ENCODE data around the gene PCCA. TPM values are rescaled to one million over a fixed set of nuclear protein-coding genes. Genes with fewer than 3 reads are reported as not detected.

The PCCA gene
- total and polyA plus RNA-seq, 2 donors (not counting 1 experiment from before 2014, with no cell fraction given) = 4.8 to 17.4 TPM

- Histone ChIP-seq H3K4me3 (ENCODE audit: control extremely low read depth in 1 of 5, extremely low read depth in 1 of 5, insufficient read depth in 1 of 5, low read depth in 2 of 5, low read length in 4 of 5) (no peak overlapping the region), H3K27ac (ENCODE audit: low read length in 2 of 2) (no peak overlapping the region), H3K4me1 (ENCODE audit: control insufficient read depth in 2 of 2, insufficient read depth in 2 of 2, low read length in 2 of 2) (peaks cover 0 to 5% of the 10 kb centered on the region in 2 donors), H3K9ac (ENCODE audit: low read length) (no peak overlapping the region), H2AFZ (ENCODE audit: insufficient read depth, low read depth, low read length, poor library complexity, severe bottlenecking) (no peak overlapping the region), H3K27me3 (replicated peaks in 1 of 4; ENCODE audit: control extremely low read depth in 1 of 4, control insufficient read depth in 3 of 4, insufficient read depth in 4 of 4, low read length in 3 of 4) (no peaks in the 10 kb centered on the region), H3K4me2 (replicated peaks; ENCODE audit: low read depth, low read length, poor library complexity, severe bottlenecking) (no peak overlapping the region), H3K9me3 (ENCODE audit: control extremely low read depth in 1 of 3, control insufficient read depth in 2 of 3, insufficient read depth in 1 of 3, low read length in 2 of 3) (peaks cover 0 to 3% (median 2%) of the 10 kb centered on the region in 3 donors), H4K20me1 (ENCODE audit: control insufficient read depth, insufficient read depth, low read length, poor library complexity, severe bottlenecking) (no peaks in the 10 kb centered on the region), H3K79me2 (ENCODE audit: control insufficient read depth, insufficient read depth, low read length) (no peaks in the 10 kb centered on the region), H3K36me3 (replicated peaks in 1 of 2; ENCODE audit: control extremely low read depth in 1 of 2, control insufficient read depth in 1 of 2, extremely low read depth in 1 of 2, insufficient read depth in 2 of 2, low read length in 1 of 2) (no peaks in the 10 kb centered on the region)
- ChIA-PET POLR2A (no interaction called here), CTCF (interaction anchor here (1.2 kb wide), 1 partner anchor 22 kb away, joined by 3 read pairs; no protein-coding TSS in a partner anchor)
- TF ChIP-seq EZH2 (IDR thresholded peaks at IDR 0.05; ENCODE audit: borderline replicate concordance, insufficient read depth, low read depth, low read length, poor library complexity, severe bottlenecking) (no peak), CTCF (IDR thresholded peaks at IDR 0.05) (no peak)
- intact Hi-C loops (cut with micrococcal nuclease) = no loop called here
- Mint-ChIP-seq H3K4me1 (peaks cover 19% of the 10 kb centered on the region), H3K9me3 (ENCODE audit: insufficient read depth) (peaks cover 7% of the 10 kb centered on the region), H3K27ac (no peak overlapping the region), H3K4me3 (no peak overlapping the region), H3K27me3 (no peaks in the 10 kb centered on the region)
- 100% methylated on average over 1 of the region's 4 CpGs for WGBS (ENCODE audit: insufficient coverage)
- DNase-seq (no peak), ATAC-seq (ENCODE audit: low read depth) (no peak)
These were observed 122.3 kb downstream of the PCCA start for GRCh38 chr13:100211016-100211710.

GRCh38 chr13:100212904-100213553 lies 124.1 kb downstream of the PCCA start:
- H3K27ac ChIP-seq (ENCODE audit: low read length in 2 of 2) = no peak overlapping the region
- H3K27me3 Mint-ChIP-seq = no peaks in the 10 kb centered on the region
- H3K79me2 ChIP-seq (ENCODE audit: control insufficient read depth, insufficient read depth, low read length) = no peaks in the 10 kb centered on the region
- H3K36me3 ChIP-seq (replicated peaks in 1 of 2; ENCODE audit: control extremely low read depth in 1 of 2, control insufficient read depth in 1 of 2, extremely low read depth in 1 of 2, insufficient read depth in 2 of 2, low read length in 1 of 2) = no peaks in the 10 kb centered on the region
- peaks cover 0 to 5% of the 10 kb centered on the region in 2 donors for H3K4me1 ChIP-seq (ENCODE audit: control insufficient read depth in 2 of 2, insufficient read depth in 2 of 2, low read length in 2 of 2)
- peaks cover 7% of the 10 kb centered on the region for H3K9me3 Mint-ChIP-seq (ENCODE audit: insufficient read depth)
- no peak overlapping the region for H3K27ac Mint-ChIP-seq
- no peaks in the 10 kb centered on the region for H4K20me1 ChIP-seq (ENCODE audit: control insufficient read depth, insufficient read depth, low read length, poor library complexity, severe bottlenecking)
- no peak overlapping the region for H3K4me3 Mint-ChIP-seq
- H3K4me1 Mint-ChIP-seq = peaks cover 19% of the 10 kb centered on the region
- TF ChIP-seq EZH2 (IDR thresholded peaks at IDR 0.05; ENCODE audit: borderline replicate concordance, insufficient read depth, low read depth, low read length, poor library complexity, severe bottlenecking) (no peak), CTCF (IDR thresholded peaks at IDR 0.05) (no peak)
- no peak overlapping the region for H2AFZ ChIP-seq (ENCODE audit: insufficient read depth, low read depth, low read length, poor library complexity, severe bottlenecking)
- WGBS (ENCODE audit: insufficient coverage) = no CpG with 5 or more reads among the region's 2 CpGs
- ChIA-PET CTCF (no interaction called here), POLR2A (no interaction called here)
- no peak for ATAC-seq (ENCODE audit: low read depth)
- intact Hi-C loops (cut with micrococcal nuclease) = no loop called here
- no peak overlapping the region for H3K4me3 ChIP-seq (ENCODE audit: control extremely low read depth in 1 of 5, extremely low read depth in 1 of 5, insufficient read depth in 1 of 5, low read depth in 2 of 5, low read length in 4 of 5)
- no peak overlapping the region for H3K9ac ChIP-seq (ENCODE audit: low read length)
- no peaks in the 10 kb centered on the region for H3K27me3 ChIP-seq (replicated peaks in 1 of 4; ENCODE audit: control extremely low read depth in 1 of 4, control insufficient read depth in 3 of 4, insufficient read depth in 4 of 4, low read length in 3 of 4)
- no peak for DNase-seq
- H3K9me3 ChIP-seq (ENCODE audit: control extremely low read depth in 1 of 3, control insufficient read depth in 2 of 3, insufficient read depth in 1 of 3, low read length in 2 of 3) = peaks cover 0 to 3% (median 2%) of the 10 kb centered on the region in 3 donors
- no peak overlapping the region for H3K4me2 ChIP-seq (replicated peaks; ENCODE audit: low read depth, low read length, poor library complexity, severe bottlenecking)
